AG04450 (cell line): Measurements from ENCODE around the gene SRGAP2B. TPM values are rescaled to one million over a fixed set of nuclear protein-coding genes. Genes with fewer than 3 reads are reported as not detected.
"Not testable (repeated sequence)": the region's sequence is repeated elsewhere in the genome, so short reads cannot be mapped to it uniquely, and the experiment has no call there.

Source experiments
- CTCF ChIA-PET: fragments of 300-600, 350-600 bp; formaldehyde crosslinking; extraction: SDS; loops from one replicate; lab custom pipeline; 2022; ENCODE audit warnings: antibody characterized with exemption, inconsistent platforms; lab: Charles Lee
- POLR2A ChIA-PET: fragments of 350-600 bp; formaldehyde crosslinking; extraction: SDS; loops from one replicate; lab custom pipeline; 2021; ENCODE audit warnings: antibody characterized with exemption, inconsistent platforms; lab: Yijun Ruan, JAX
- DNase-seq: peaks from one replicate; pipeline ENCODE4 v3.0.0-alpha.2; 2011; ENCODE audit warnings: low read depth, low spot score
- H3K27ac ChIP-seq: one replicate; pipeline ENCODE4 v1.5.1; 2012; ENCODE audit warnings: low read depth, low read length, control low read depth
- H3K27me3 ChIP-seq: one replicate; pipeline ENCODE4 v1.6.0; 2012; ENCODE audit warnings: low read length; ENCODE audit not compliant: control insufficient read depth, insufficient read depth
- H3K4me3 ChIP-seq: 2 replicates; pipeline ENCODE4 v1.5.1; 2011; ENCODE audit warnings: mild to moderate bottlenecking, low read depth, low read length, control low read depth
- H3K9me3 ChIP-seq: 2 replicates; pipeline ENCODE4 v1.5.1; 2012; ENCODE audit warnings: low read length; ENCODE audit not compliant: control insufficient read depth, insufficient read depth
- polyA plus RNA-seq: library from polyadenylated mRNA; depleted of rRNA; stranded (reverse); fragments of >200 nt; gene quantifications from 2 replicates; pipeline ENCODE4 v1.2.3, GENCODE V29; 2011

SRGAP2B gene
- polyA plus RNA-seq, 1 experiment, result 22.3 TPM

- H3K27ac ChIP-seq, H3K27me3 ChIP-seq, H3K4me3 ChIP-seq, H3K9me3 ChIP-seq, DNase-seq, CTCF ChIA-PET, POLR2A ChIA-PET: not testable (repeated sequence)
Observed at GRCh38 chr1:145053428-145053827, 41.7 kb downstream of the SRGAP2B start.

- H3K27ac ChIP-seq, POLR2A ChIA-PET: not testable (repeated sequence)
Observed at GRCh38 chr1:145052019-145052776, 42.9 kb downstream of the SRGAP2B start.

GRCh38 chr1:145048181-145048856, 46.8 kb downstream of the SRGAP2B start:
- DNase-seq, CTCF ChIA-PET, POLR2A ChIA-PET, H3K27ac ChIP-seq, H3K27me3 ChIP-seq, H3K4me3 ChIP-seq, H3K9me3 ChIP-seq: not testable (repeated sequence)

More at GRCh38 chr1:145052019-145052776, 42.9 kb downstream of the SRGAP2B start:
- H3K27me3 ChIP-seq, H3K4me3 ChIP-seq, CTCF ChIA-PET, H3K9me3 ChIP-seq, DNase-seq: not testable (repeated sequence)

GRCh38 chr1:145047553-145047952, 47.6 kb downstream of the SRGAP2B start:
- H3K27me3 ChIP-seq, POLR2A ChIA-PET, DNase-seq, H3K27ac ChIP-seq, H3K4me3 ChIP-seq, H3K9me3 ChIP-seq, CTCF ChIA-PET: not testable (repeated sequence)

GRCh38 chr1:145045571-145046273, 49.4 kb downstream of the SRGAP2B start:
- DNase-seq, H3K9me3 ChIP-seq, CTCF ChIA-PET, H3K4me3 ChIP-seq, POLR2A ChIA-PET, H3K27ac ChIP-seq, H3K27me3 ChIP-seq: not testable (repeated sequence)

- H3K27me3 ChIP-seq, H3K9me3 ChIP-seq, H3K4me3 ChIP-seq, CTCF ChIA-PET, POLR2A ChIA-PET, DNase-seq, H3K27ac ChIP-seq: not testable (repeated sequence)
Observed at GRCh38 chr1:145041519-145041918, 53.6 kb downstream of the SRGAP2B start.

- POLR2A ChIA-PET, result not testable (repeated sequence)
Observed at GRCh38 chr1:145036019-145036418, 59.1 kb downstream of the SRGAP2B start.

GRCh38 chr1:145033523-145033922, 61.6 kb downstream of the SRGAP2B start:
- H3K4me3 ChIP-seq, POLR2A ChIA-PET, H3K9me3 ChIP-seq, CTCF ChIA-PET, H3K27me3 ChIP-seq, H3K27ac ChIP-seq, DNase-seq: not testable (repeated sequence)

More at GRCh38 chr1:145036019-145036418, 59.1 kb downstream of the SRGAP2B start:
- H3K27ac ChIP-seq, CTCF ChIA-PET, DNase-seq, H3K9me3 ChIP-seq, H3K27me3 ChIP-seq, H3K4me3 ChIP-seq: not testable (repeated sequence)

- H3K4me3 ChIP-seq, CTCF ChIA-PET, H3K27me3 ChIP-seq, DNase-seq, H3K9me3 ChIP-seq, H3K27ac ChIP-seq, POLR2A ChIA-PET: not testable (repeated sequence)
Observed at GRCh38 chr1:145027251-145027650, 67.9 kb downstream of the SRGAP2B start.

- POLR2A ChIA-PET, H3K27me3 ChIP-seq, CTCF ChIA-PET, H3K27ac ChIP-seq, H3K4me3 ChIP-seq, DNase-seq, H3K9me3 ChIP-seq: not testable (repeated sequence)
Observed at GRCh38 chr1:145025286-145025685, 69.8 kb downstream of the SRGAP2B start.

GRCh38 chr1:145022259-145022658, 72.9 kb downstream of the SRGAP2B start:
- CTCF ChIA-PET, H3K27me3 ChIP-seq, H3K9me3 ChIP-seq, H3K27ac ChIP-seq, POLR2A ChIA-PET, DNase-seq, H3K4me3 ChIP-seq: not testable (repeated sequence)
